Activated CD4-positive, alpha-beta T cell treated with anti-CD3 and anti-CD28 coated beads, Interleukin-2, amount 50 U/mL, for 4 hours (primary cell): ENCODE measurements around the gene NFATC2.

Experiments
- DNase-seq, 2 experiments: peaks; one replicate each; pipeline ENCODE4 v3.0.0-alpha.2; 2020

Gene NFATC2

DNA sequence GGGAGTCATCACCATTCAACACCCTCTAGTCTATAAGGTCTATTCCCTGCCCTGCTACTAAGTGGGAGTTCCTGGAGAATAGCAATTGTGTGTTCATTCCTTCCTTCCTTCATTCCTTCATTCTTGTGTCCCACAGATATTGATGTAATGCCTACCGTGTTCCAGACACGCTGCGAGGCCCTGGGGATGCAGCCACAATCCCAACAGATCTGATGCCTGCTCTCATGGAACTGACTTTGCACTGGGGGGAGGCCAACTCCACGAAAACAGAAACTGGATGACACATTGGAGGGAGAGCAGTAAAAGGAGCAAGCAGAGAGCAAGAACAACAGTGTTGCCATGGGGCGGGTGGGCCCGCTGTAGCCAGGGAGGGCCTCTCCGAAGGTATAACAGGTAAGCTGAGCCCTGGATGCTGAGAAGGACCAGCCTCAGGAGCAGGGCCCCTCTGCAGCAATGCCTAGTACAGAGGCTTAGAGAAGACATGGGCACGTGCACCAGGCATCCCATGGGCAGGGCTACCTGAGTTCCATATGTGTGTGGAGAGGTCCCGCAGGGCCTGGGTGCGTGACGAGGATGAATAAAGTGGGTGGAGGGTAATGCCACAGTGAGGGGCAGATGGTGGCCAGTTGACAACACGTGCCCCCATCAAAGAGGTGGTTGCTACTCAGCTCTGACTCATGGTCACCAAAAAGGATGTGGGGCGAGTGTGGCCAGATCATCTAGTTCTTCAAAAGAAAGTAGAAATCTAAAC, 173.9 kb downstream of the NFATC2 start:
- DNase-seq: no peak

DNA sequence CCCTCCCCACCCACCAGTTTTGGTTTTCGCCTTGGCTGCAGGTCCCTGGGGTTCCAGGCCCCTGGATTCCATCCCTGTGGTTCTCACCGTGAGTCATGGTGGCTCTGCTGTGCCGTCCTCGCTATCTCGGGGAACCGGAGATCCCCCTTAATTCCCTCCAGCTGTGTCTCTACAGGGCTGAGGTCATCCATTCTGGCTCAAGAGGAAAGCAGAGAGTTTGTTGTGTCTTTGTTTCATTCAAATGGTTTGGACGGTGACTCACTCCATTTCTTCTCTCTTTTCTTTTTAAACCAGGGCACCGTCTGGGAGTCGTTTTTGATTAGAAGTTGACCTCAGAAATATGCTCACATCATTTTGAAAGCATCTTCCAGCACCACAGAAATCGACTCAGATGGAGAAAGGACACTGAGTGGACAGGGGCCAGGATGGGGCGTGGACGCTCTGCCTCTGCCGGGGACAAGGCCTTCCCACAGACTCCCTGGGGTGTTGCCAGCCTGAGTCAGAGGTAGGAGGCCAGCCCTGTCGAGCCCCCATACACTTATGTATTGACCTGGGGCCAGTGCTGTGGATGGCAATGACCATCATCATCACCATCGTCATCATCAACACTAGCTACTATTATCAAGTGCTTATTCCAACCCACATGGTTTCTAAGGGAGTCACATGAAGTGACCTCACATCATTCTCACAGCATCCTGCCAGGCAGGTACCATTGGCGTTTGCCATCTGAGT, 176.2 kb downstream of the NFATC2 start:
- no peak for DNase-seq

DNA sequence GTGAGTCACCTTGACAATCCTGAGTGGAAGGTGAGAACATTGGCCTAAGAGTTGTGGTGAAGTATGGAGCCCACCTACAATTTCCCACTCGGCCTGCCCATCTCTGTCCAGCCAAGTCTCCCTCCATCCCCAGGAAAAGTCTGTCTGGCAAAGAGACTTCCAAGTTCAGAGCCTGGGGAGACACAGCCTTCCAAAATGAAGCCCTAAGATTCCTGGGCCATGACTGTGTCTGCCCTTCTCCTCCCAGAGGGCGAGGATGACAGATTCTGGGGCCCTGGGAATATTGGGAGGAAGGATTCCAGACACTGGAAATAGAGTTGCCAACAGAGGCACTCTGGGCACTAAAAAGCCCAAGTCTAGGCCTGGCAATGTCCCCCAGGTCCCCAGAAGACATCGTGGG, 176.8 kb downstream of the NFATC2 start:
- no peak for DNase-seq

- no peak for DNase-seq
These were observed 178.7 kb downstream of the NFATC2 start for GRCh38 chr20:51363813-51364212.

GRCh38 chr20:51363378-51363777, 179.1 kb downstream of the NFATC2 start:
- DNase-seq: no peak

DNA sequence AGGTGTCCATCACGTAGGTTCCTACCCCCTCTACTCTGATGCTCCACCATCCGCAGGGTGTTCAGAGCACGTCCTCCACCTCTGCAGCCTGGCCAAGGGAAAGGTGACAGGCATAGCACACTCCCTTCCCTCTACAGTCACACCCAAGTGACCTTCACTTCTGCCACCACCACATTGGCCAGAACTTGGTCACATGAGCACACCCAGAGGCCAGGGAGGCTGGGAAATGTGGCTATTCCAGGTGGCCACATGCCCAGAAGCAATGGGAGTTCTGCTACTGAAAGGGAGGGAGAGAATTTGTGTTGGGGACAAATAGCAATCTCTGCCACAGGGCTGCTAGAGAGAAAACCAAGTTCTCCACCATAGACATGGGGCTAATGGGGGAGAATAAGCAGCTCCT, 180.3 kb downstream of the NFATC2 start:
- no peak for DNase-seq

DNA sequence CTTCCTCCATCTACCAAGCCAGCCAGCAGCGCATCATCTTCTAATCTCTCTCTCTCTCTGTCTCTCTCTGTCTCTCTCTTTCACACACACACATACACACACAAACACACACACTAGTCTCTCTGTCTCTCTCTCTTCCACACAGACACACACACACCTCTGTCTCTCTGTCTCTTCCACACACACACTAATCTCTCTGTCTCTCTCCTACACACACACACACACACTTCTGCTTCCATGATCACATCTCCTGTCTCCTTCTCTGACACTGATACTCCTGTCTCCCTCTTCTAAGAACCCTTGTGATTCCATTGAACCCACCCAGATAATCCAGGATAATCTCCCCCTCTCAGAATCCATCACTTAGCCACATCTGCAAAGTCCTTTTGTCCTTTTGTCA, 181.3 kb downstream of the NFATC2 start:
- DNase-seq: no peak

- DNase-seq: no peak
These were observed 181.9 kb downstream of the NFATC2 start for GRCh38 chr20:51360451-51361201.

DNA sequence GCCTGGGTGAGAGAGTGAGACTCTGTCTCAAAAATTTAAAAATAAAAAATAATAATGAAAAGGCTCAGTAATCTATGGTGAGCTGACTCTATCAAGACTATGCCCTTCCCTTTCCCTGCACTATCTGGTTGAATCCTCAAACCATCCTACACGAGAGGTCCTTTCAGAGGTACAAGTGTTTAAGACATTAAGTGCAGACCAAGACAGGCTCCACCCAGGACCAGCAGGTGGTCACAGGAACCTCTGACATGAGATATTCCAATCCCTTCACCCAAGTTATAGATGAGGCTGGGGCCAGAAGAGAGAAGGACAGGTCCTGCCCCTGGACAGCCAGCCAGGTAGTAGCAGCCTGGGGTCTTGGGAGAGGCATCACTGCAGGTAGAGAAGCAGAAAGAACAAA, 182.6 kb downstream of the NFATC2 start:
- DNase-seq: no peak

- no peak for DNase-seq
These were observed 183.1 kb downstream of the NFATC2 start for GRCh38 chr20:51359401-51359800.

DNA sequence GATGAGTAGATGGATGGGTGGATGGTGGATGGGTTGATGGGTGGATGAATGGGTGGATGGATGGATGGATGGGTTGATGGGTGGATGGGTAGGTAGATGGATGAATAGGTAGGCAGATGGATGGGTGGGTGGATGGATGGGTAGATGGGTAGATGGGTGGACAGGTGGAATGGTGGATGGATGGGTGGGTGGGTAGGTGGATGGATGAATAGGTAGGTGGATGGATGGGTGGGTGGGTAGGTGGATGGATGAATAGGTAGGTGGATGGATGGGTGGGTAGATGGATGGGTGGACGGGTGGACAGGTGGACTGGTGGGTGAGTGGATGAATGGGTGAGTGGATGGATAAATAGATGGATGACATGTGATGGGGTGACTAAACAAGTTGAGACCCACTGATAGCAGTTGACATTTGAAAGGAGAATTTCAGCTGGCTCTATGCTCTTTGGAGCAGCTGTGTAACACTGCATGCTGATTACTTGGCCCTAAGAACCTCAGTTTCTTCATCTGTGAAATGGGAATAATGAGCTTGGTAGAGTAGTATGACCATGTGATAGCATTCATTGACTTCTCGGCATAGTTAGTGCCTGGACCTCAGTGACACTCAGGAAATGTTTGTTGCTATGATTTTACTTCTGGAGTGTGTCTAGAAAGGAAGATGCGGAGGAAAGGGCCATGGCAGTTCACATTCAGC, 184.3 kb downstream of the NFATC2 start:
- no peak for DNase-seq

- no peak for DNase-seq
These were observed 185.0 kb downstream of the NFATC2 start for GRCh38 chr20:51357543-51357942.

DNA sequence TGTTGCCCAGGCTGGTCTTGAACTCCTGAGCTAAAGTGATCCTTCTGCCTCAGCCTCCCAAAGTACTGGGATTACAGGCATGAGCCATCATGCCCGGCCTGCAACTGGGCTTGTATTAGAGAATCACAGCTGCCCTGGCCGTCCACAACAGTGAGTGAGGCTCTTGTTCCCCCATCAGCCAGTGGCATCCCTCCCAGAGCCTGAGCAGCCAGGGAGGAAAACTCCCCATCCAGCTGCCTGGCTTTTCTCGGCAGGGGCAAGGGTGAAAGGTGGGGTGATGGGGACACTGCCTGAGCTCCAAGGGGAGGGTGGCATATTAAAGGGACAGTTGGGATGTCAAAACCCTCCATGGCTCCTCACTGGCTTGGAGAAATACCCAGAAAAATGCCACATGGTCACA, 185.6 kb downstream of the NFATC2 start:
- no peak for DNase-seq

- no peak for DNase-seq
These were observed 187.7 kb downstream of the NFATC2 start for GRCh38 chr20:51354769-51355319.

GRCh38 chr20:51354191-51354768, 188.2 kb downstream of the NFATC2 start:
- no peak for DNase-seq

- DNase-seq: no peak
These were observed 189.0 kb downstream of the NFATC2 start for GRCh38 chr20:51353491-51353890.

DNA sequence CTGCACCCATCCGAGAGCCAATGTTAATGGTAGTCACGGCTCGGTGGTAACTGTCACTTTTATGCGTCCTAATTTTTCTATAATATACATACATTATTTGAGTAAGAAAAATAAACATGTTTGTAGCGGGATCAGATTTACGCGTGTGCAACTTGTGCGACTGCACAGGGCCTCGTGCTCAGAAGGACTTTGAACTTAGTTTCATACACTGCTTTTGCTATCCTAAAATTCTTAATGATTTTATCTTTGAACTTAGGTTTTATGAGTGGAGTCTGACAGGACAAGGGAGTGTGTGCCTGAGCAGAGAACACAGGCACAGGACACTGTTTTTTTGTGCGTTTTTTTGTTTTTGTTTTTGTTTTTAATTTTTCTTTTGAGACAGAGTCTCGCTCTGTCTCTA, 189.7 kb downstream of the NFATC2 start:
- DNase-seq: no peak

GRCh38 chr20:51350941-51351631, 191.4 kb downstream of the NFATC2 start:
- no peak for DNase-seq

DNA sequence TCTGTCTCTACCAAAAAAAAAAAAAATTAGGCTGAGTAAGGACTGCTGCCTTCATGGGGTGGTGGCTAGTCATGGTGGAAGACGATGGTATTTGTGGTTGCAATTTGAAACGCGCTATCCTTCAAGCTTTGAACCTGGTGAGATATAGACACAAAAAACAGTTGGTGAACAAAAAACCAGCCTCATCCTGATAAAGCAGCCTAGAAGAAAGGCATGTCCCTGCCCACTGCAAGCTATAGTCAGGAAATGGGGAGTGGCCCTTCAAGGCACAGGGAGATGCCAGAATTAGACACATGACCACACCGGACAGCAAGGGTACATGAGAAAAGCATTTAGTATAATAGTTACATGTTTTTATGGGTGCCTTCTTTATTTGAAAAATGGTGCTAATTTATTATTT, 193.6 kb downstream of the NFATC2 start:
- DNase-seq: no peak

GRCh38 chr20:51347831-51348230, 194.7 kb downstream of the NFATC2 start:
- DNase-seq: no peak

GRCh38 chr20:51346686-51347485, 195.6 kb downstream of the NFATC2 start:
- no peak for DNase-seq
